H7 (cell line): ENCODE results near the gene IGF1R. TPM values are rescaled to one million over a fixed set of nuclear protein-coding genes. Genes with fewer than 3 reads are reported as not detected.
A peak's percentile ranks its signal among the peaks of the same experiment; 100 is the strongest.

ENCODE experiments used
- DNase-seq: peaks from one replicate; pipeline ENCODE4 v3.0.0; 2012
- H3K27me3 ChIP-seq: 2 replicates; pipeline ENCODE4 v1.6.0; 2011; ENCODE audit warnings: mild to moderate bottlenecking, low read length; ENCODE audit not compliant: control insufficient read depth, insufficient read depth
- H3K36me3 ChIP-seq: replicated peaks from 2 replicates; pipeline ENCODE4 v1.5.1; 2011; ENCODE audit warnings: low read length; ENCODE audit not compliant: control insufficient read depth, insufficient read depth
- H3K4me3 ChIP-seq: 2 replicates; pipeline ENCODE4 v1.5.1; 2011; ENCODE audit warnings: low read depth, mild to moderate bottlenecking, control low read depth, low read length, moderate library complexity; ENCODE audit not compliant: insufficient read depth
- total RNA-seq: library from RNA; depleted of rRNA; stranded (reverse); fragments of >200 nt; shearing (Covaris generic); gene quantifications from 2 replicates; pipeline ENCODE4 v1.2.3, GENCODE V29; 2014

IGF1R gene
- total RNA-seq, 1 experiment from 2014 or later, result 33.0 TPM

GRCh38 chr15:98876451-98877369, 228.4 kb downstream of the IGF1R start:
- no peak for DNase-seq
- Histone ChIP-seq H3K27me3 (no peaks in the 10 kb centered on the region), H3K4me3 (no peak overlapping the region), H3K36me3 (no peaks in the 10 kb centered on the region)

- DNase-seq, result no peak
Measured at GRCh38 chr15:98878172-98878571, 229.8 kb downstream of the IGF1R start.

GRCh38 chr15:98878862-98879261, 230.5 kb downstream of the IGF1R start:
- no peaks in the 10 kb centered on the region for H3K36me3 ChIP-seq
- H3K4me3 ChIP-seq, result no peak overlapping the region
- no peak for DNase-seq
- H3K27me3 ChIP-seq, result no peaks in the 10 kb centered on the region

More at GRCh38 chr15:98878172-98878571, 229.8 kb downstream of the IGF1R start:
- Histone ChIP-seq H3K36me3 (no peaks in the 10 kb centered on the region), H3K27me3 (no peaks in the 10 kb centered on the region), H3K4me3 (no peak overlapping the region)

GRCh38 chr15:98881526-98882520, 233.5 kb downstream of the IGF1R start:
- peak; percentile 65 for DNase-seq
- no peak overlapping the region for H3K4me3 ChIP-seq
- H3K36me3 ChIP-seq, result no peaks in the 10 kb centered on the region
- H3K27me3 ChIP-seq, result no peaks in the 10 kb centered on the region

GRCh38 chr15:98883478-98883877, 235.1 kb downstream of the IGF1R start:
- DNase-seq, result no peak
- Histone ChIP-seq H3K4me3 (no peak overlapping the region), H3K27me3 (no peaks in the 10 kb centered on the region), H3K36me3 (no peaks in the 10 kb centered on the region)

GRCh38 chr15:98884894-98885293, 236.6 kb downstream of the IGF1R start:
- H3K27me3 ChIP-seq, result no peaks in the 10 kb centered on the region
- no peak overlapping the region for H3K4me3 ChIP-seq
- no peak for DNase-seq
- no peaks in the 10 kb centered on the region for H3K36me3 ChIP-seq

- peaks cover 1% of the 10 kb centered on the region; the same call in 1 of the 2 replicates for H3K36me3 ChIP-seq
- H3K27me3 ChIP-seq, result no peaks in the 10 kb centered on the region
- DNase-seq, result no peak
- H3K4me3 ChIP-seq, result no peak overlapping the region
Measured at GRCh38 chr15:98887976-98888375, 239.6 kb downstream of the IGF1R start.

- H3K36me3 ChIP-seq, result peaks cover 1% of the 10 kb centered on the region; the same call in 1 of the 2 replicates
- no peak overlapping the region for H3K4me3 ChIP-seq
- no peaks in the 10 kb centered on the region for H3K27me3 ChIP-seq
- no peak for DNase-seq
Measured at GRCh38 chr15:98888820-98889479, 240.6 kb downstream of the IGF1R start.

- Histone ChIP-seq H3K4me3 (no peak overlapping the region), H3K36me3 (peaks cover 1% of the 10 kb centered on the region; the same call in 1 of the 2 replicates), H3K27me3 (no peaks in the 10 kb centered on the region)
- DNase-seq, result no peak
Measured at GRCh38 chr15:98889930-98890695, 241.8 kb downstream of the IGF1R start.

- Histone ChIP-seq H3K4me3 (no peak overlapping the region), H3K36me3 (peaks cover 4% of the 10 kb centered on the region; the same call in 1 of the 2 replicates), H3K27me3 (no peaks in the 10 kb centered on the region)
- no peak for DNase-seq
Measured at GRCh38 chr15:98891301-98891700, 243.0 kb downstream of the IGF1R start.

- H3K4me3 ChIP-seq, result no peak overlapping the region
- H3K27me3 ChIP-seq, result no peaks in the 10 kb centered on the region
- DNase-seq, result no peak
- peaks cover 15% of the 10 kb centered on the region for H3K36me3 ChIP-seq
Measured at GRCh38 chr15:98893401-98893800, 245.1 kb downstream of the IGF1R start.

- H3K27me3 ChIP-seq, result no peaks in the 10 kb centered on the region
- no peak overlapping the region for H3K4me3 ChIP-seq
- no peak for DNase-seq
- H3K36me3 ChIP-seq, result peaks cover 15% of the 10 kb centered on the region
Measured at GRCh38 chr15:98894312-98894711, 246.0 kb downstream of the IGF1R start.

- H3K36me3 ChIP-seq, result peaks cover 15% of the 10 kb centered on the region
- no peak overlapping the region for H3K4me3 ChIP-seq
- no peaks in the 10 kb centered on the region for H3K27me3 ChIP-seq
- DNase-seq, result no peak
Measured at GRCh38 chr15:98896002-98896721, 247.8 kb downstream of the IGF1R start.
